Measurements from ENCODE around the gene LDAH.

LDAH gene

GRCh38 chr2:20766213-20766612 lies 56.7 kb downstream of the LDAH start:
- DNase-seq (ENCODE audit: low read depth): no peak
- no peak for TF ChIP-seq CTCF (IDR thresholded peaks at IDR 0.05; ENCODE audit: insufficient read depth, low read depth, low read length, missing control alignments)
- no peak overlapping the region for H3K4me3 ChIP-seq (ENCODE audit: low read depth, low read length)

GRCh38 chr2:20762945-20763683 lies 59.8 kb downstream of the LDAH start:
- DNase-seq (ENCODE audit: low read depth): no peak
- no peak for TF ChIP-seq CTCF (IDR thresholded peaks at IDR 0.05; ENCODE audit: insufficient read depth, low read depth, low read length, missing control alignments)

GRCh38 chr2:20759487-20759886 lies 63.4 kb downstream of the LDAH start:
- TF ChIP-seq CTCF (IDR thresholded peaks at IDR 0.05; ENCODE audit: insufficient read depth, low read depth, low read length, missing control alignments): no peak
- no peak for DNase-seq (ENCODE audit: low read depth)
- H3K4me3 ChIP-seq (ENCODE audit: low read depth, low read length): no peak overlapping the region

More at GRCh38 chr2:20762945-20763683, 59.8 kb downstream of the LDAH start:
- H3K4me3 ChIP-seq (ENCODE audit: low read depth, low read length): no peak overlapping the region

- H3K4me3 ChIP-seq (ENCODE audit: low read depth, low read length): no peak overlapping the region
- DNase-seq (ENCODE audit: low read depth): no peak
- TF ChIP-seq CTCF (IDR thresholded peaks at IDR 0.05; ENCODE audit: insufficient read depth, low read depth, low read length, missing control alignments): no peak
These were observed 63.9 kb downstream of the LDAH start for GRCh38 chr2:20758997-20759396.

GRCh38 chr2:20757405-20758090 lies 65.4 kb downstream of the LDAH start:
- TF ChIP-seq CTCF (IDR thresholded peaks at IDR 0.05; ENCODE audit: insufficient read depth, low read depth, low read length, missing control alignments): no peak
- H3K4me3 ChIP-seq (ENCODE audit: low read depth, low read length): no peak overlapping the region
- no peak for DNase-seq (ENCODE audit: low read depth)

- no peak overlapping the region for H3K4me3 ChIP-seq (ENCODE audit: low read depth, low read length)
- no peak for TF ChIP-seq CTCF (IDR thresholded peaks at IDR 0.05; ENCODE audit: insufficient read depth, low read depth, low read length, missing control alignments)
- no peak for DNase-seq (ENCODE audit: low read depth)
These were observed 67.6 kb downstream of the LDAH start for GRCh38 chr2:20755132-20755800.
